Measurements from ENCODE around the gene ASB6.

- TF ChIP-seq ZNF281 (CRISPR knock-in tag; IDR thresholded peaks at IDR 0.05) (no peak), NR1H2 (CRISPR knock-in tag; IDR thresholded peaks at IDR 0.05) (no peak)
Measured at GRCh38 chr9:129653823-129654553, 12.0 kb upstream of the ASB6 start.
